Measurements from ENCODE around the gene PTPDC1.

The PTPDC1 gene

GRCh38 chr9:94142353-94142752 is 58.1 kb downstream of the PTPDC1 start:
- TF ChIP-seq CTCF (IDR thresholded peaks at IDR 0.05; ENCODE audit: low read depth, low read length) = no peak
- no peak overlapping the region for H3K4me3 ChIP-seq (ENCODE audit: low read depth, low read length)

DNA sequence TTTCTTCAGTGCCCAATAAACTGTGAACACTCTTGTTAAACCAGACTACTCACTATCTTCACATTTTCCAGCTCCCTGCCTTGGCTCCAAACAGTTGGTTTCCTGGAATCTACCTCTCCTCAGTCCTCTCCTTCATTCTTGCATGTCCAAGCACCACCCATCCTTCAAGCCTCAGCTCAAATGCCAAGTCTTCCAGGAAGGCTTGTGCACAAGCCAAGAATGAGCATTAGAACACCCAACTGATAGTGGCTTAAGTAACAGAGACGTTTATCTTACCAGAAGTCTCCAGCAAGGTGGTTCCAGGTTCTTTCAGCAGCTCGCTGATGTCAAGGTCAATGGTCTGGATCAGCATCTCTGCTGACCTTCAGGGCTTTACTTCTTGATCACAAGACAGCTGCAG is 60.1 kb downstream of the PTPDC1 start:
- no peak overlapping the region for H3K4me3 ChIP-seq (ENCODE audit: low read depth, low read length)
- no peak for TF ChIP-seq CTCF (IDR thresholded peaks at IDR 0.05; ENCODE audit: low read depth, low read length)

DNA sequence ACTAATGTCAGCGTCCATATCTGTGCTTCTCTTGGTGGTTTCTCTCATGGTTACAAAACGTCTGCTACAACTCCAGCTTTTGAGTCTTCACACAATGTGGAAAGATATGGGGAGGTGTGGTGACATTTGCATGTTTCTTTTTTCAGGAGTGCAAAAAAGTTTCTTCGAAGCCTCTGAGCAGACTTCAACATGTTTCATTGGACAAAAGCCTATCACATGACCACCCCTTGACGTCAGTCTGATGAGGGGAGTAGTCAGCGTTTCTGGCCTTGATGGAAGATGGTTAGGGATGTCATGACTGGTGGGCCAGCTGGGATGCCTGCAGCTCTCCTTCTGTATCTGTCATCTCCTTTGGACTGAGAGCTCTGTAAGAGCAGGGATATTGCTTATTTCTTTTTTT is 61.4 kb downstream of the PTPDC1 start:
- H3K4me3 ChIP-seq (ENCODE audit: low read depth, low read length) = no peak overlapping the region
- no peak for TF ChIP-seq CTCF (IDR thresholded peaks at IDR 0.05; ENCODE audit: low read depth, low read length)

DNA sequence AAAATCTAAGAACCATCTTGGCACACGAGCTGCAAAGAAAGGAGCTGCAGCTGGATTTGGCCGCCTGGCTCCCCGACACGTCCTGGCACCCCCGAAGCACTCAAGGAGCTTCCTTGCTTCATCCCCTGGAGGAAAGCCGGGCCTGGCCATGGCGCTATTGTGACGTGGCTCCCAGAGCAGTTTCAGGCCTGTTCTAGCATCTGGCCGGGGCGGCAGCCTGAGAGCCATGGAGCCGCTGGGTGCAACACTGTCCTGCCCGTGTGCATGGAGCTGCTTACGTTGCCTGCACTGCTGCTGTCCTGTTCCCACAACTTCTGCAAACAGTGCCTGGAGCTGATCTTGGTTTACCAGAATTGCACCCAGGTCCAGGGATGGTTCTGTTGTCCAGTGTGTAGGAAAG is 63.5 kb downstream of the PTPDC1 start:
- H3K4me3 ChIP-seq (ENCODE audit: low read depth, low read length) = no peak overlapping the region
- no peak for TF ChIP-seq CTCF (IDR thresholded peaks at IDR 0.05; ENCODE audit: low read depth, low read length)

DNA sequence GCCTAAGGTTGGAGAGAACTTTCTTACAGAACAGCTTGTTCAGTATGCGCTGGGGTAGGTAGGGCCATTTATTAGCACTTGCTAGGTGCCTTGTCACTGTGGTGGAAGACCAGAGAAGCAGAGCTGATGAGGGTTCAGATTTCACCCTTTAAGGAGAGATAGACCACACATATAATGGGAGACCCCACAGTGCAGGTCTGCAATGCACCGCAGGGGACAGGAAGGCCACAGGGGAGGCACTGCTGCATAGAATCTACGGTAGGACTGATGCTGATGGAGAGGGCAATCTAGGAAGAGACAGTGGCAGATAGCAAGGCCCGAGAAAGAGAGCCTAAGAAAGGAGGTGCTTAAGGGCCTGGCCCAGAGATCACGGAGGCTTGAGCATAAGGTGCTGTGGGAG is 64.2 kb downstream of the PTPDC1 start:
- no peak overlapping the region for H3K4me3 ChIP-seq (ENCODE audit: low read depth, low read length)
- TF ChIP-seq CTCF (IDR thresholded peaks at IDR 0.05; ENCODE audit: low read depth, low read length) = no peak

GRCh38 chr9:94149696-94150095 is 65.4 kb downstream of the PTPDC1 start:
- TF ChIP-seq CTCF (IDR thresholded peaks at IDR 0.05; ENCODE audit: low read depth, low read length) = no peak
- no peak overlapping the region for H3K4me3 ChIP-seq (ENCODE audit: low read depth, low read length)

GRCh38 chr9:94150279-94150828 is 66.1 kb downstream of the PTPDC1 start:
- no peak for TF ChIP-seq CTCF (IDR thresholded peaks at IDR 0.05; ENCODE audit: low read depth, low read length)
- H3K4me3 ChIP-seq (ENCODE audit: low read depth, low read length) = no peak overlapping the region

Data from WI38 (cell line).